Choroid plexus epithelial cell (primary cell): ENCODE data around the gene SENP8.
"Not testable (repeated sequence)": the region's sequence is repeated elsewhere in the genome, so short reads cannot be mapped to it uniquely, and the experiment has no call there.

ENCODE experiments used
- DNase-seq: peaks from one replicate; pipeline ENCODE4 v3.0.0-alpha.2; 2010; ENCODE audit warnings: low read depth
- H3K4me3 ChIP-seq: 2 replicates; pipeline ENCODE4 v1.5.1; 2011; ENCODE audit warnings: low read depth, mild to moderate bottlenecking, control low read depth, low read length, moderate library complexity
- CTCF ChIP-seq: conservative IDR thresholded peaks from 2 replicates; pipeline ENCODE4 v1.5.1; 2011; ENCODE audit warnings: low read depth, mild to moderate bottlenecking, control low read depth, inconsistent platforms, low read length, moderate library complexity

The SENP8 gene

GRCh38 chr15:72169921-72170611 lies 51.9 kb downstream of the SENP8 start:
- no peak for DNase-seq
- no peak overlapping the region for H3K4me3 ChIP-seq
- TF ChIP-seq CTCF: no peak

GRCh38 chr15:72170691-72171090 lies 52.5 kb downstream of the SENP8 start:
- TF ChIP-seq CTCF: no peak
- no peak overlapping the region for H3K4me3 ChIP-seq
- DNase-seq: no peak

- not testable (repeated sequence) for H3K4me3 ChIP-seq, DNase-seq
Observed at GRCh38 chr15:72171978-72172377, 53.8 kb downstream of the SENP8 start.

GRCh38 chr15:72172796-72173195 lies 54.6 kb downstream of the SENP8 start:
- no peak overlapping the region for H3K4me3 ChIP-seq
- no peak for DNase-seq
- TF ChIP-seq CTCF: no peak

GRCh38 chr15:72173401-72173800 lies 55.2 kb downstream of the SENP8 start:
- H3K4me3 ChIP-seq: no peak overlapping the region
- TF ChIP-seq CTCF: no peak
- no peak for DNase-seq

GRCh38 chr15:72173864-72174550 lies 55.8 kb downstream of the SENP8 start:
- no peak overlapping the region for H3K4me3 ChIP-seq
- DNase-seq: no peak
- no peak for TF ChIP-seq CTCF

GRCh38 chr15:72174551-72175165 lies 56.5 kb downstream of the SENP8 start:
- H3K4me3 ChIP-seq: no peak overlapping the region
- DNase-seq: no peak
- TF ChIP-seq CTCF: no peak
